PC-9 (cell line): ENCODE measurements around the gene KBTBD8. TPM values are rescaled to one million over a fixed set of nuclear protein-coding genes. Genes with fewer than 3 reads are reported as not detected.

ENCODE experiments used
- BruUV-seq: library from RNA; stranded (reverse); fragments of 400-500 nt; replicated peaks from 2 replicates; lab custom pipeline; 2021; lab: Mats Ljungman, UMichigan
- CTCF ChIA-PET: fragments of 300-600 bp; sonication (Branson Sonifier 250); formaldehyde crosslinking; loops from one replicate; lab custom pipeline; 2022; ENCODE audit warnings: antibody characterized with exemption; lab: Charles Lee
- POLR2A ChIA-PET: fragments of 300-600 bp; sonication (Branson Sonifier 250); formaldehyde crosslinking; loops from one replicate; lab custom pipeline; 2022; ENCODE audit warnings: antibody characterized with exemption; ENCODE audit not compliant: unreplicated experiment; lab: Charles Lee
- DNase-seq, 2 experiments: peaks; one replicate each; pipeline versions ENCODE4 v3.0.0 to v3.0.0-alpha.2; 2015 to 2022; ENCODE audit warnings: mixed read lengths in 1 of 2
- H2AFZ ChIP-seq: fragments of 200-600 bp; sonication (generic); 2 replicates; pipeline ENCODE4 v1.8.1; 2017; ENCODE audit warnings: antibody characterized with exemption
- H3F3A ChIP-seq: fragments of 200-600 bp; sonication (generic); 2 replicates; pipeline ENCODE4 v1.8.1; 2017; ENCODE audit warnings: antibody characterized with exemption, mild to moderate bottlenecking, low read depth; ENCODE audit not compliant: insufficient read depth
- H3K27ac ChIP-seq: fragments of 200-600 bp; sonication (generic); 2 replicates; pipeline ENCODE4 v1.6.1; 2016; ENCODE audit warnings: mixed run types
- H3K27me3 ChIP-seq: fragments of 200-600 bp; sonication (generic); 2 replicates; pipeline ENCODE4 v1.6.1; 2016; ENCODE audit warnings: low read depth, mixed run types; ENCODE audit not compliant: insufficient read depth
- H3K36me3 ChIP-seq: fragments of 200-600 bp; sonication (generic); 2 replicates; pipeline ENCODE4 v1.6.1; 2016; ENCODE audit warnings: low read depth, mixed run types
- H3K4me1 ChIP-seq: fragments of 200-600 bp; sonication (generic); replicated peaks from 2 replicates; pipeline ENCODE4 v1.6.1; 2016; ENCODE audit warnings: mixed run types; ENCODE audit not compliant: insufficient read depth
- H3K4me2 ChIP-seq: fragments of 200-600 bp; sonication (generic); 2 replicates; pipeline ENCODE4 v1.6.1; 2017; ENCODE audit warnings: mixed run types
- H3K4me3 ChIP-seq: fragments of 200-600 bp; sonication (generic); 2 replicates; pipeline ENCODE4 v1.6.1; 2016; ENCODE audit warnings: mixed run types
- H3K79me2 ChIP-seq: fragments of 200-600 bp; sonication (generic); 2 replicates; pipeline ENCODE4 v1.6.1; 2017; ENCODE audit warnings: low read depth, mixed run types
- H3K9me2 ChIP-seq: fragments of 200-600 bp; sonication (generic); 2 replicates; pipeline ENCODE4 v1.8.1; 2017; ENCODE audit warnings: mild to moderate bottlenecking; ENCODE audit not compliant: insufficient read depth
- H3K9me3 ChIP-seq: fragments of 200-600 bp; sonication (generic); 2 replicates; pipeline ENCODE4 v1.8.1; 2016; ENCODE audit warnings: low read depth; ENCODE audit not compliant: insufficient read depth
- H4K20me1 ChIP-seq: fragments of 200-600 bp; sonication (generic); 2 replicates; pipeline ENCODE4 v1.8.1; 2017; ENCODE audit not compliant: insufficient read depth
- CTCF ChIP-seq: fragments of 200-600 bp; sonication (generic); conservative IDR thresholded peaks from 2 replicates; pipeline ENCODE4 v1.6.1; 2017; ENCODE audit warnings: mixed run types, antibody characterized with exemption, mild to moderate bottlenecking, moderate library complexity
- EZH2 ChIP-seq: fragments of 200-600 bp; sonication (generic); IDR thresholded peaks from 2 replicates; pipeline ENCODE4 v1.8.0; 2017; ENCODE audit warnings: antibody characterized with exemption, low read depth
- intact Hi-C: fragments of 100-400 bp; cut with micrococcal nuclease; formaldehyde crosslinking; loops from one replicate; pipeline ENCODE4 v1.10.0; 2022; ENCODE audit not compliant: unreplicated experiment
- total RNA-seq: library from RNA; stranded (reverse); gene quantifications from 2 replicates; pipeline ENCODE4 v1.2.3, GENCODE V29; 2021

KBTBD8 gene
- total RNA-seq, 1 experiment from 2014 or later: not detected

DNA sequence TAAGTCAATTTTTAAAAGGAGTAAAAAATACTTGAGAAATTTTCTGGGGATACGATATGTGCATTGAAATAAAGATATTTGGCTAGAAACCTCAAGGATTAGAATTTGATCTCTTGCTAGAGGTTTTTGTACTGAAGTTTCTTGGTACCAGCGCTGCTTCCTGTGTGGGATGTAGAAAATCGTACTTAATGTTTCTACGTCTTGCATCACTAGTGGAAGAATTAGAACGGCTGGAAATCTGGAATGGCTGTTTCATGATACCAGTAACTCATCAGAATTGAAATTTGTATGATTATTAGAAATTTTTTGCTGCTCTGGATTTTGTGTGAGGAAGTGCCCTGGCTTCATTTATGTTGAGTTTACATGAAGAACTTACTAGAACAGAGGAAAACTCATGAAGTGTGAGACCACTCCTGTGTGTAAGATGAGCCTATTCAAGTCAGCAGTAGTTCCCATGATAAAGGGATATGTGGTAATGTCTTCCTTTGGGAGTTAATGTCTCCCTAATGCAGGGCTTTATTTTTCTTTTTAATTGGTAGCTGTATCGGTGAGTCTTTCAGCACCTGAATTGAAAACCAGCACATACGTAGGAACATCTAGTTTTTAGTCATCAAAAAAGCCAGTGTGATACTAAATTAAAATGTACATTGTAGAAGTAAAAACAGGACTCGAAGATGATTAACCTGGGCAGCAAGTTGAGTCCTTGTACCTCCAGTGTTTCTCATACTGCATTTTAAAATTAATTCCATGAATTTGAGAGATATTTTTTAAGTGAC, 3.2 kb downstream of the KBTBD8 start:
- Histone ChIP-seq H3K4me3 (no peak overlapping the region), H3K79me2 (no peaks in the 10 kb centered on the region), H3K9me3 (no peaks in the 10 kb centered on the region), H3K9me2 (no peaks in the 10 kb centered on the region), H3K36me3 (no peaks in the 10 kb centered on the region), H3K27ac (no peak overlapping the region), H3F3A (no peaks in the 10 kb centered on the region), H3K4me2 (no peak overlapping the region), H3K4me1 (no peaks in the 10 kb centered on the region), H4K20me1 (no peaks in the 10 kb centered on the region), H3K27me3 (no peaks in the 10 kb centered on the region), H2AFZ (no peak overlapping the region)
- intact Hi-C loops: no loop called here
- CTCF ChIA-PET: no interaction called here
- POLR2A ChIA-PET: no interaction called here
- no peak for DNase-seq
- BruUV-seq: no TSS peak
- TF ChIP-seq CTCF: no peak
- no peak for TF ChIP-seq EZH2

GRCh38 chr3:67005974-67006373, 7.9 kb downstream of the KBTBD8 start:
- TF ChIP-seq EZH2: no peak
- TF ChIP-seq CTCF: no peak
- H3K4me1 ChIP-seq: no peaks in the 10 kb centered on the region

GRCh38 chr3:67006460-67006859, 8.4 kb downstream of the KBTBD8 start:
- POLR2A ChIA-PET: no interaction called here
- Histone ChIP-seq H3K79me2 (no peaks in the 10 kb centered on the region), H2AFZ (no peak overlapping the region), H3K4me2 (no peak overlapping the region), H4K20me1 (no peaks in the 10 kb centered on the region), H3F3A (no peaks in the 10 kb centered on the region), H3K9me2 (no peaks in the 10 kb centered on the region), H3K27ac (no peak overlapping the region), H3K4me1 (no peaks in the 10 kb centered on the region), H3K9me3 (no peaks in the 10 kb centered on the region), H3K4me3 (no peak overlapping the region), H3K36me3 (no peaks in the 10 kb centered on the region), H3K27me3 (no peaks in the 10 kb centered on the region)
- no TSS peak for BruUV-seq
- no peak for DNase-seq
- CTCF ChIA-PET: no interaction called here
- TF ChIP-seq CTCF (no peak), EZH2 (no peak)
- intact Hi-C loops: no loop called here

More at GRCh38 chr3:67005974-67006373, 7.9 kb downstream of the KBTBD8 start:
- ChIA-PET POLR2A (no interaction called here), CTCF (no interaction called here)
- Histone ChIP-seq H3F3A (no peaks in the 10 kb centered on the region), H4K20me1 (no peaks in the 10 kb centered on the region), H3K9me3 (no peaks in the 10 kb centered on the region), H3K27ac (no peak overlapping the region), H3K27me3 (no peaks in the 10 kb centered on the region), H2AFZ (no peak overlapping the region), H3K4me3 (no peak overlapping the region), H3K79me2 (no peaks in the 10 kb centered on the region), H3K9me2 (no peaks in the 10 kb centered on the region), H3K4me2 (no peak overlapping the region), H3K36me3 (no peaks in the 10 kb centered on the region)
- BruUV-seq: no TSS peak
- intact Hi-C loops: no loop called here
- DNase-seq: no peak
